NCI-H748 treated with DMSO at 0.1 percent for 48 hours (cell line): ENCODE measurements around the gene SLITRK5.
A peak's percentile ranks its signal among the peaks of the same experiment; 100 is the strongest.

Experiments used
- DNase-seq: peaks from one replicate; lab custom pipeline; 2025; lab: John Stamatoyannopoulos, UW

The SLITRK5 gene

GRCh38 chr13:87671031-87671752 lies at the start of gene SLITRK5:
TSS of gene SLITRK5 (plus strand) at chr13:87671371. CDS start at chr13:87675389, 4,018 bp downstream.
- peak; percentile 78 for DNase-seq

- no peak for DNase-seq
Observed at GRCh38 chr13:87622971-87623370, 48.2 kb upstream of the SLITRK5 start.

- peak; percentile 94 for DNase-seq
Observed at GRCh38 chr13:87656306-87656705, 14.9 kb upstream of the SLITRK5 start.

GRCh38 chr13:87661471-87661870 lies 9.7 kb upstream of the SLITRK5 start:
- DNase-seq: no peak

- no peak for DNase-seq
Observed at GRCh38 chr13:87666831-87667230, 4.3 kb upstream of the SLITRK5 start.

GRCh38 chr13:87667686-87668085 lies 3.5 kb upstream of the SLITRK5 start:
- no peak for DNase-seq

- DNase-seq: peak; percentile 80
Observed at GRCh38 chr13:87669379-87669978, 1.7 kb upstream of the SLITRK5 start.

- DNase-seq: peak; percentile 23
Observed at GRCh38 chr13:87671753-87672605, 808 bp downstream of the SLITRK5 start.

- peak; percentile 68 for DNase-seq
Observed at GRCh38 chr13:87674247-87674738, 3.1 kb downstream of the SLITRK5 start.

- no peak for DNase-seq
Observed at GRCh38 chr13:87675851-87676250, 4.7 kb downstream of the SLITRK5 start.

GRCh38 chr13:87676254-87677042 lies 5.3 kb downstream of the SLITRK5 start:
- no peak for DNase-seq

GRCh38 chr13:87677043-87677495 lies 5.9 kb downstream of the SLITRK5 start:
- no peak for DNase-seq

GRCh38 chr13:87677496-87678371 lies 6.6 kb downstream of the SLITRK5 start:
- DNase-seq: peak; percentile 49

- no peak for DNase-seq
Observed at GRCh38 chr13:87678372-87678752, 7.2 kb downstream of the SLITRK5 start.

- DNase-seq: peak; percentile 85
Observed at GRCh38 chr13:87680298-87680697, 9.1 kb downstream of the SLITRK5 start.

GRCh38 chr13:87684850-87685742 lies 13.9 kb downstream of the SLITRK5 start:
- no peak for DNase-seq

- no peak for DNase-seq
Observed at GRCh38 chr13:87696458-87696857, 25.3 kb downstream of the SLITRK5 start.

- no peak for DNase-seq
Observed at GRCh38 chr13:87698268-87698667, 27.1 kb downstream of the SLITRK5 start.

GRCh38 chr13:87709947-87710346 lies 38.8 kb downstream of the SLITRK5 start:
- no peak for DNase-seq

GRCh38 chr13:87712012-87712411 lies 40.8 kb downstream of the SLITRK5 start:
- no peak for DNase-seq
